A549 treated with DMSO at 1 μM for 4 hours (cell line): ENCODE data around the gene ABCA9. TPM values are rescaled to one million over a fixed set of nuclear protein-coding genes. Genes with fewer than 3 reads are reported as not detected.

Experiments used
- total RNA-seq: library from RNA; stranded (reverse); fragments of 200-300 nt; extraction: Qiagen RNA extraction; gene quantifications from 5 replicates; pipeline ENCODE4 v1.2.3, GENCODE V29; 2022; ENCODE audit warnings: low read depth

ABCA9 gene
- total RNA-seq: not detected in 5 replicates

DNA sequence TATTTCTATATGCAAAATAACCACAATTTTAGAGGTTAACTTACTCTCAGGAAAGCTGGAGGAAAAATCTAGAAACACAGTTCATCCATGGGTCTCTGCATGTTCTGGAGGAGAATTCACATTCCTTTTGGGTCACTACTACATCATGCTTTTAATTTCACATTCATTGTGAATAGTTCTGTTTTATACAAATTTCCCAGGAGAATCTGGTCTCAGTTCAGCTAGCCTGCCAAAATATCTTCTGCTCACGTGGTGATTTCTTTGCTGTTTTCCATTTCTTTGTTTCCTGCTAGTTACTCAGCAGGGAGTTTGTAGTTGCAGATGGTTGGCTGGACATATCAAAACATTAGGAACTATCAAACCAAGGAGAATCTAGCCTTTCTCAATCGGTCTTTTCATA, at the start of gene ABCA9:
Gene ABCA9, minus strand, starts transcription at position 106 of the 400 bp plus-strand sequence. CDS start 9,801 bp downstream, outside the sequence.

DNA sequence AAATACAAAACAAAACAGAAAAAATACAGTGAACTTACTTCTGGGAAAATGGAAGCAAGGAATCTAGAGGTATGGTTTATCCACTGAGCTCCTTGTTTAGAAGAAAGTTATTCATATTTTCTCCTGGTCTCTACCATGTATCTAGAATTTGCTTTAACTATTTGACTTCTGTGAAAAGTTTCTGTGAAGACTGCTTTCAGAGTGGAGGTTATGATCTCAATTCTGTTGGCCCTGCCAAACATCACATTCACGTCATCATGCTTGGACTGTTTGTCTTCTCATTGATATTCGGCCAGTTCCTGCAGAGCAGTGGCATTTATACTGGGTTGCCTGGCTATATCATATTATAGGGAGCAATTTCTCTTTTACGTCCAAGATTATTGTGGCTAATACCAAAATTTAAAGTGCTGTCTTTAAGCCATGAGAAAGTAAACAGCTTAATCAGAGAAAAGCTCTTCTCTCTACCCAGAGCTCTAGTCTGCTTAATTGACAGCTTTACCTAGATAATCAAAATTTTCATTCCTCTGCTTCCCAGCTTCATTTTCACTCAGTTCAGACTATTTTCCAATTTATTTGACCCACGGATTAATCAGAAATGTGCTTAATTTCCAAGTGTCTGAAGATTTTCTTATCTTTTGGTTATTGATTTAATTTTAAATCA, 105.4 kb downstream of the ABCA9 start, which contains the start of gene ABCA8:
Gene ABCA8, minus strand, starts transcription at position 212 of the 661 bp plus-strand sequence. CDS start 13,358 bp downstream, outside the sequence.

Other genes starting within 250 kb of the ABCA9 start
- 0.18 to 0.42 TPM (median 0.21 TPM) in 5 replicates for gene ABCA8, start 105.5 kb downstream of the ABCA9 start, total RNA-seq
- gene ABCA6, start 81.0 kb upstream of the ABCA9 start, total RNA-seq: 0.03 TPM in 1 of 5 replicates, not detected in the others
- gene ABCA10, start 167.9 kb upstream of the ABCA9 start, total RNA-seq: 0.15 to 0.24 TPM (median 0.22 TPM) in 5 replicates